ENCODE data around the gene LBHD2.
A peak's percentile ranks its signal among the peaks of the same experiment; 100 is the strongest.

LBHD2 gene

DNA sequence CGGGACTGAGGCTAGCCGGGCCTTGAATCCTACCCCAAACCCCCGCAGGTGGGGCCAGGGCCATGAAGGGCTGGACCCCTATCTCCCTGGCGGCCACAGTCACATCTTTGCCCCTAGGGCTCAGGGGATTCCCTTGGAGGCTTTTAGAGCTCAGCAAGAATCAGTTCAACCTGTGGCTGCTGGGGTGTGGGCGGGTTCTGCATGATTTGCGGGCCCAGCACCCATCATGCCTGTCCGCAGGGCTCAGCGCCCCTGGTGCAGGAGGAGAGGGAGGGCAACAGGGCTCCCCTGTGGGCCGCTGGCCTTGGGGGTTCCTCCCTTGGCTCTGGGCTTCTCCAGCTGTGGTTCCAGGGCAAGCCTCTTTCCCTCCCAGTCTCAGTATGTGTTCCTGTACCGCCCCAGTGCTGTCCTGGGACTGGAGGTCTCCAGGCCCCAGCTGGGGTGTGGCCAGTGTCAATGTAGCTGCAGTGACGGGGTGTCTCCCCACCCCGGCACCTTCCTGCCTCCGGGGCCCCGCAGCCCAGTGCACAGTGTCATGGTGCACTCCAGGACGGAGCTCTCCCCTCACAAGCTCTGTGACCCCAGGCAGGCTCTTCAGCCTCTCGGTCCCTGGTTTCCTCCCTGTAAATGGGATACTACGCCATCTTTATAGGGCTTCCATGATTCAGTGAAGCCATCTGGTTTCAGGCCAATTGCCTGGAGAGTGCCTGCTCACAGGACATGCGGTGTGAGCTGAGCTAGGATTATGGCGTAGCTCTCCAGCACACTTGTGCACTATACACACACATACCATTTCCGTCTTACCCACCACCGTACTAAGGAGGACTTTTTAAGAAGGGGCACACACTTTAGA is 9.9 kb upstream of the LBHD2 start:
- POLR2A ChIA-PET: interaction anchor here (1.0 kb wide), 1 partner anchor 222 kb away, joined by 3 read pairs; no protein-coding TSS in a partner anchor
- no peak for DNase-seq
- CTCF ChIA-PET: interaction anchor here (0.6 to 1.8 kb wide), 12 partner anchors 8 to 381 kb away, joined by 3 to 11 read pairs (median 4); partner anchors contain the start of gene CDC42BPB
- Histone ChIP-seq H3K9me3 (ENCODE audit: control extremely low read depth in 1 of 5, control insufficient read depth in 4 of 5, insufficient read depth in 2 of 5, low read depth in 1 of 5, low read length in 4 of 5) (no peaks in the 10 kb centered on the region), H3K27me3 (replicated peaks in 2 of 5; ENCODE audit: control insufficient read depth in 4 of 5, insufficient read depth in 5 of 5, low read length in 4 of 5) (peaks cover 0 to 5% (median 4%) of the 10 kb centered on the region in 5 experiments), H3K4me3 (ENCODE audit: control insufficient read depth in 1 of 7, extremely low read depth in 1 of 7, insufficient read depth in 4 of 7, low read depth in 2 of 7, low read length in 6 of 7) (no peak overlapping the region), H3K27ac (ENCODE audit: insufficient read depth in 1 of 2, low read depth in 1 of 2, low read length in 2 of 2, poor library complexity in 1 of 2, severe bottlenecking in 2 of 2) (no peak overlapping the region), H3K36me3 (ENCODE audit: control insufficient read depth in 4 of 4, insufficient read depth in 4 of 4, low read length in 3 of 4) (no peaks in the 10 kb centered on the region), H3K4me1 (ENCODE audit: control extremely low read depth in 1 of 4, control insufficient read depth in 4 of 4, insufficient read depth in 4 of 4, low read length in 3 of 4) (peaks cover 0 to 13% (median 6%) of the 10 kb centered on the region in 4 experiments)
- WGBS (ENCODE audit: insufficient coverage): 85% methylated on average over 16 of the region's 21 CpGs

DNA sequence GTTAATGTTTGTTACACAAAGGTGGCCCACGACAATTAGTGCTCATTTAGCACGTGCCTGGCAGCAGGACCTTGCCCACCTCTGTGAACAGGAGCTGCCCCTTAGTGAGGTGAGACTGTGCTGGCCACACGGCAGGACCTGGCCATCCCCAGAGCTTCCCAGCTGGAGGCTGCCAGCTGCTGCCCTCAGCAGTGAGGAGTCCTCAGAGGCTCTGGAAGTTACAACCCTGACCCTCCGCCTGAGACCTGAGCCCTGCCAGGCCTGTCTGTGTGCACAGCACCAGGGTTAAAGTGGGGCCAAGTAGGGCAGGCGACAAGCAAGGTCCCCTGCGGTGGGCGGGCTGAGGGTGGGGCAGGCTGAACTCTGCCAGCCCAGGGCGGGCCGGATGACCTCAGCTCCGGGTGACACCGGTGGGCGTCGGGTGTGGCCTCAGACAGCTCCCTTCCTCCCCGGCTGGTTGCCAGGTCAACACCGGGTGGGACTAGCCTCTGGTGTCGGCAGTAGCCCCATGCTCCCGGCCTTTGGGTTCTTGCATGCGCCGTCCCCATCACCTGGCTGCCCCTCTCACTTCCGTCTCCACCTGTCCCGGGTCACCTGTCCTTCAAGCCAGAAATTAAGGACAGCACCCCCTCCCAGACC is 9.2 kb upstream of the LBHD2 start:
- H3K9me3 ChIP-seq (ENCODE audit: control extremely low read depth in 1 of 5, control insufficient read depth in 4 of 5, insufficient read depth in 2 of 5, low read depth in 1 of 5, low read length in 4 of 5): no peaks in the 10 kb centered on the region
- H3K4me3 ChIP-seq (ENCODE audit: control insufficient read depth in 1 of 7, extremely low read depth in 1 of 7, insufficient read depth in 4 of 7, low read depth in 2 of 7, low read length in 6 of 7): peak overlapping the region in 3 of 7 experiments; percentile 33 to 64 (median 51)
- DNase-seq: peak in 2 of 3 donors; percentile 26 to 43
- peaks cover 0 to 7% (median 4%) of the 10 kb centered on the region in 5 experiments for H3K27me3 ChIP-seq (replicated peaks in 2 of 5; ENCODE audit: control insufficient read depth in 4 of 5, insufficient read depth in 5 of 5, low read length in 4 of 5)
- POLR2A ChIA-PET: interaction anchor here (1.0 kb wide), 1 partner anchor 221 kb away, joined by 3 read pairs; no protein-coding TSS in a partner anchor
- CTCF ChIA-PET: interaction anchor here (0.6 to 1.8 kb wide), 14 partner anchors 9 to 382 kb away, joined by 3 to 11 read pairs (median 4); partner anchors contain the start of gene CDC42BPB
- no peaks in the 10 kb centered on the region for H3K36me3 ChIP-seq (ENCODE audit: control insufficient read depth in 4 of 4, insufficient read depth in 4 of 4, low read length in 3 of 4)
- H3K27ac ChIP-seq (ENCODE audit: insufficient read depth in 1 of 2, low read depth in 1 of 2, low read length in 2 of 2, poor library complexity in 1 of 2, severe bottlenecking in 2 of 2): no peak overlapping the region
- 31% methylated on average over 19 of the region's 21 CpGs for WGBS (ENCODE audit: insufficient coverage)
- peaks cover 0 to 13% (median 6%) of the 10 kb centered on the region in 4 experiments for H3K4me1 ChIP-seq (ENCODE audit: control extremely low read depth in 1 of 4, control insufficient read depth in 4 of 4, insufficient read depth in 4 of 4, low read length in 3 of 4)

- POLR2A ChIA-PET: no interaction called here
- H3K4me3 ChIP-seq (ENCODE audit: control insufficient read depth in 1 of 7, extremely low read depth in 1 of 7, insufficient read depth in 4 of 7, low read depth in 2 of 7, low read length in 6 of 7): no peak overlapping the region
- 2% methylated on average over 5 of the region's 9 CpGs for WGBS (ENCODE audit: insufficient coverage)
- peaks cover 0 to 34% (median 11%) of the 10 kb centered on the region in 5 experiments for H3K27me3 ChIP-seq (replicated peaks in 2 of 5; ENCODE audit: control insufficient read depth in 4 of 5, insufficient read depth in 5 of 5, low read length in 4 of 5)
- CTCF ChIA-PET: interaction anchor here (1.2 to 1.7 kb wide), 5 partner anchors 9 to 385 kb away, joined by 3 to 9 read pairs (median 5); no protein-coding TSS in a partner anchor
- H3K9me3 ChIP-seq (ENCODE audit: control extremely low read depth in 1 of 5, control insufficient read depth in 4 of 5, insufficient read depth in 2 of 5, low read depth in 1 of 5, low read length in 4 of 5): peaks cover 0 to 4% (median 0%) of the 10 kb centered on the region in 5 experiments
- H3K36me3 ChIP-seq (ENCODE audit: control insufficient read depth in 4 of 4, insufficient read depth in 4 of 4, low read length in 3 of 4): no peaks in the 10 kb centered on the region
- H3K27ac ChIP-seq (ENCODE audit: insufficient read depth in 1 of 2, low read depth in 1 of 2, low read length in 2 of 2, poor library complexity in 1 of 2, severe bottlenecking in 2 of 2): no peak overlapping the region
- peaks cover 0 to 13% (median 6%) of the 10 kb centered on the region in 4 experiments for H3K4me1 ChIP-seq (ENCODE audit: control extremely low read depth in 1 of 4, control insufficient read depth in 4 of 4, insufficient read depth in 4 of 4, low read length in 3 of 4)
- peak; percentile 90 to 96 (median 94) for DNase-seq
These were observed 5.6 kb upstream of the LBHD2 start for GRCh38 chr14:103078420-103078749.

DNA sequence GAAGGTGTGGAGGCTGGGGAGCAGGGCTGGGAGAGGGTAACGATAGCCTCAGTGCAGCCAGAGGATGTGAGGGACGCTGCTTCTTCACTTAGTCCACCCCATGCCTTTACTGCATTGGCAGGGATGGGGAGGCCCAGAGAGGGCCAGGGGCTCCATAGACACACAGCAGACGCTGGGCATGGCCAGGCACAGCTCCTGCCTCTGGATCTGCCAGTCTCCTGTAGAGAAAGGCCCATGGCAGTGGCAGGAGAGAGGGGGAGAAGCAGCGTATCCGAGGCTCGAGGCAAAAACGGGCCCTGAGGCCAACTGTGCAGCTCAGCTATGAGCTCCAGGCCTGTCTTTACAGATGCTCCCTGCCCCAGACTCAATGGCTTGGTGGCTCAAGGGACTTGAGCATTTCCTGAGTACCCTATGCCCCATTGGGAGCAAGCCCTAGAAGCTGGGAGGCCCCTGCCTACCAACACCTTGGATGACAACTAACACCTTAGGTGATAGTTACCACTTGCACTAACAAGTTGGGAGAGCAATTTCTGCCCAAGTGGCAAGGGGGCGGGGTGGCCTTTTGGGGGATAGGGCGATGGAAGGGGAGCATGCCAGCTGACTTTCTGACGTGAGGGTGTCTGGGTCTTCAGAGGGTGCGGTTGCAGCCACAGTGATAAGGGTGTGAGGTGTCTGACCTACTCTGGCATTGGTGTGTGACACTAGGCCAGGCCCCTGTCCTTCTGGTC is 5.0 kb upstream of the LBHD2 start:
- 91% methylated on average over 9 of the region's 11 CpGs for WGBS (ENCODE audit: insufficient coverage)
- DNase-seq: no peak
- POLR2A ChIA-PET: no interaction called here
- Histone ChIP-seq H3K27me3 (replicated peaks in 2 of 5; ENCODE audit: control insufficient read depth in 4 of 5, insufficient read depth in 5 of 5, low read length in 4 of 5) (peaks cover 0 to 38% (median 11%) of the 10 kb centered on the region in 5 experiments), H3K9me3 (ENCODE audit: control extremely low read depth in 1 of 5, control insufficient read depth in 4 of 5, insufficient read depth in 2 of 5, low read depth in 1 of 5, low read length in 4 of 5) (peaks cover 0 to 4% (median 0%) of the 10 kb centered on the region in 5 experiments), H3K4me1 (ENCODE audit: control extremely low read depth in 1 of 4, control insufficient read depth in 4 of 4, insufficient read depth in 4 of 4, low read length in 3 of 4) (peaks cover 0 to 16% (median 7%) of the 10 kb centered on the region in 4 experiments), H3K4me3 (ENCODE audit: control insufficient read depth in 1 of 7, extremely low read depth in 1 of 7, insufficient read depth in 4 of 7, low read depth in 2 of 7, low read length in 6 of 7) (no peak overlapping the region), H3K36me3 (ENCODE audit: control insufficient read depth in 4 of 4, insufficient read depth in 4 of 4, low read length in 3 of 4) (no peaks in the 10 kb centered on the region), H3K27ac (ENCODE audit: insufficient read depth in 1 of 2, low read depth in 1 of 2, low read length in 2 of 2, poor library complexity in 1 of 2, severe bottlenecking in 2 of 2) (no peak overlapping the region)
- CTCF ChIA-PET: interaction anchor here (0.9 to 1.7 kb wide), 10 partner anchors 8 to 385 kb away, joined by 3 to 9 read pairs (median 4); no protein-coding TSS in a partner anchor

- H3K36me3 ChIP-seq (ENCODE audit: control insufficient read depth in 4 of 4, insufficient read depth in 4 of 4, low read length in 3 of 4): no peaks in the 10 kb centered on the region
- peaks cover 0 to 56% (median 12%) of the 10 kb centered on the region in 5 experiments for H3K27me3 ChIP-seq (replicated peaks in 2 of 5; ENCODE audit: control insufficient read depth in 4 of 5, insufficient read depth in 5 of 5, low read length in 4 of 5)
- H3K4me3 ChIP-seq (ENCODE audit: control insufficient read depth in 1 of 7, extremely low read depth in 1 of 7, insufficient read depth in 4 of 7, low read depth in 2 of 7, low read length in 6 of 7): no peak overlapping the region
- peaks cover 0 to 4% (median 0%) of the 10 kb centered on the region in 5 experiments for H3K9me3 ChIP-seq (ENCODE audit: control extremely low read depth in 1 of 5, control insufficient read depth in 4 of 5, insufficient read depth in 2 of 5, low read depth in 1 of 5, low read length in 4 of 5)
- H3K4me1 ChIP-seq (ENCODE audit: control extremely low read depth in 1 of 4, control insufficient read depth in 4 of 4, insufficient read depth in 4 of 4, low read length in 3 of 4): peaks cover 0 to 11% (median 3%) of the 10 kb centered on the region in 4 experiments
- H3K27ac ChIP-seq (ENCODE audit: insufficient read depth in 1 of 2, low read depth in 1 of 2, low read length in 2 of 2, poor library complexity in 1 of 2, severe bottlenecking in 2 of 2): no peak overlapping the region
- POLR2A ChIA-PET: no interaction called here
- no peak for DNase-seq
- WGBS (ENCODE audit: insufficient coverage): 95% methylated on average over 2 of the region's 2 CpGs
- CTCF ChIA-PET: no interaction called here
These were observed 2.1 kb upstream of the LBHD2 start for GRCh38 chr14:103081951-103082350.

- no peak for DNase-seq
- POLR2A ChIA-PET: no interaction called here
These were observed 1.4 kb downstream of the LBHD2 start for GRCh38 chr14:103085106-103086091.

More at GRCh38 chr14:103085106-103086091, 1.4 kb downstream of the LBHD2 start:
- Histone ChIP-seq H3K9me3 (ENCODE audit: control extremely low read depth in 1 of 5, control insufficient read depth in 4 of 5, insufficient read depth in 2 of 5, low read depth in 1 of 5, low read length in 4 of 5) (peaks cover 0 to 4% (median 0%) of the 10 kb centered on the region in 5 experiments), H3K4me1 (ENCODE audit: control extremely low read depth in 1 of 4, control insufficient read depth in 4 of 4, insufficient read depth in 4 of 4, low read length in 3 of 4) (peaks cover 0 to 11% (median 3%) of the 10 kb centered on the region in 4 experiments), H3K27ac (ENCODE audit: insufficient read depth in 1 of 2, low read depth in 1 of 2, low read length in 2 of 2, poor library complexity in 1 of 2, severe bottlenecking in 2 of 2) (no peak overlapping the region), H3K27me3 (replicated peaks in 2 of 5; ENCODE audit: control insufficient read depth in 4 of 5, insufficient read depth in 5 of 5, low read length in 4 of 5) (peaks cover 0 to 52% (median 15%) of the 10 kb centered on the region in 5 experiments), H3K4me3 (ENCODE audit: control insufficient read depth in 1 of 7, extremely low read depth in 1 of 7, insufficient read depth in 4 of 7, low read depth in 2 of 7, low read length in 6 of 7) (no peak overlapping the region), H3K36me3 (ENCODE audit: control insufficient read depth in 4 of 4, insufficient read depth in 4 of 4, low read length in 3 of 4) (no peaks in the 10 kb centered on the region)
- CTCF ChIA-PET: interaction anchor here (2.8 kb wide), 1 partner anchor 20 kb away, joined by 14 read pairs; no protein-coding TSS in a partner anchor
- 87% methylated on average over 15 of the region's 24 CpGs for WGBS (ENCODE audit: insufficient coverage)
